Measurements from ENCODE around the gene HAND1. TPM values are rescaled to one million over a fixed set of nuclear protein-coding genes. Genes with fewer than 3 reads are reported as not detected.

Gene HAND1
- total RNA-seq, 1 experiment from 2014 or later: not detected

GRCh38 chr5:154486427-154486866 is 8.4 kb upstream of the HAND1 start:
- no peaks in the 10 kb centered on the region for H3K4me1 Mint-ChIP-seq (ENCODE audit: insufficient read depth, unreplicated experiment)
- no peaks in the 10 kb centered on the region for H3K36me3 Mint-ChIP-seq (ENCODE audit: insufficient read depth, unreplicated experiment)
- intact Hi-C loops (cut with micrococcal nuclease): no loop called here
- CTCF ChIA-PET: interaction anchor here (0.7 to 4.9 kb wide), 5 partner anchors 17 to 155 kb away, joined by 3 to 35 read pairs (median 10); no protein-coding TSS in a partner anchor
- DNase-seq (ENCODE audit: unreplicated experiment): no peak
- H3K9me3 Mint-ChIP-seq (ENCODE audit: unreplicated experiment): no peaks in the 10 kb centered on the region
- POLR2A ChIA-PET: interaction anchor here (0.9 kb wide), 2 partner anchors 27 to 323 kb away, joined by 3 to 4 read pairs; no protein-coding TSS in a partner anchor
- H3K27ac Mint-ChIP-seq (ENCODE audit: low read depth, unreplicated experiment): no peak overlapping the region
- BruUV-seq (replicated peaks): no TSS peak
- peaks cover 97% of the 10 kb centered on the region for H3K27me3 Mint-ChIP-seq (ENCODE audit: insufficient read depth, unreplicated experiment)
- no peak overlapping the region for H3K4me3 Mint-ChIP-seq (ENCODE audit: unreplicated experiment)
- TF ChIP-seq CTCF (IDR thresholded peaks at IDR 0.05; ENCODE audit: unreplicated experiment): no peak

- ChIA-PET POLR2A (interaction anchor here (0.9 kb wide), 2 partner anchors 28 to 323 kb away, joined by 3 to 4 read pairs; no protein-coding TSS in a partner anchor), CTCF (interaction anchor here (0.7 to 4.9 kb wide), 4 partner anchors 17 to 156 kb away, joined by 3 to 35 read pairs (median 16); no protein-coding TSS in a partner anchor)
- Mint-ChIP-seq H3K4me3 (ENCODE audit: unreplicated experiment) (no peak overlapping the region), H3K9me3 (ENCODE audit: unreplicated experiment) (no peaks in the 10 kb centered on the region), H3K4me1 (ENCODE audit: insufficient read depth, unreplicated experiment) (no peaks in the 10 kb centered on the region), H3K36me3 (ENCODE audit: insufficient read depth, unreplicated experiment) (no peaks in the 10 kb centered on the region), H3K27me3 (ENCODE audit: insufficient read depth, unreplicated experiment) (peaks cover 100% of the 10 kb centered on the region), H3K27ac (ENCODE audit: low read depth, unreplicated experiment) (no peak overlapping the region)
- TF ChIP-seq CTCF (IDR thresholded peaks at IDR 0.05; ENCODE audit: unreplicated experiment): no peak
- intact Hi-C loops (cut with micrococcal nuclease): no loop called here
- no peak for DNase-seq (ENCODE audit: unreplicated experiment)
- BruUV-seq (replicated peaks): no TSS peak
Observed at GRCh38 chr5:154485850-154486426, 7.9 kb upstream of the HAND1 start.

GRCh38 chr5:154485096-154485491 is 7.1 kb upstream of the HAND1 start:
- Mint-ChIP-seq H3K9me3 (ENCODE audit: unreplicated experiment) (no peaks in the 10 kb centered on the region), H3K27ac (ENCODE audit: low read depth, unreplicated experiment) (no peak overlapping the region), H3K4me1 (ENCODE audit: insufficient read depth, unreplicated experiment) (no peaks in the 10 kb centered on the region), H3K27me3 (ENCODE audit: insufficient read depth, unreplicated experiment) (peaks cover 100% of the 10 kb centered on the region), H3K36me3 (ENCODE audit: insufficient read depth, unreplicated experiment) (no peaks in the 10 kb centered on the region), H3K4me3 (ENCODE audit: unreplicated experiment) (no peak overlapping the region)
- ChIA-PET CTCF (interaction anchor here (0.6 to 4.9 kb wide), 10 partner anchors 13 to 937 kb away, joined by 3 to 35 read pairs (median 4); no protein-coding TSS in a partner anchor), POLR2A (no interaction called here)
- TF ChIP-seq CTCF (IDR thresholded peaks at IDR 0.05; ENCODE audit: unreplicated experiment): no peak
- intact Hi-C loops (cut with micrococcal nuclease): no loop called here
- no TSS peak for BruUV-seq (replicated peaks)
- DNase-seq (ENCODE audit: unreplicated experiment): no peak

GRCh38 chr5:154484393-154485095 is 6.5 kb upstream of the HAND1 start:
- Mint-ChIP-seq H3K27ac (ENCODE audit: low read depth, unreplicated experiment) (no peak overlapping the region), H3K27me3 (ENCODE audit: insufficient read depth, unreplicated experiment) (peaks cover 100% of the 10 kb centered on the region), H3K4me1 (ENCODE audit: insufficient read depth, unreplicated experiment) (peaks cover 2% of the 10 kb centered on the region), H3K9me3 (ENCODE audit: unreplicated experiment) (no peaks in the 10 kb centered on the region), H3K36me3 (ENCODE audit: insufficient read depth, unreplicated experiment) (no peaks in the 10 kb centered on the region), H3K4me3 (ENCODE audit: unreplicated experiment) (no peak overlapping the region)
- ChIA-PET CTCF (interaction anchor here (0.6 to 4.9 kb wide), 12 partner anchors 10 to 938 kb away, joined by 3 to 35 read pairs (median 4); no protein-coding TSS in a partner anchor), POLR2A (interaction anchor here (0.6 kb wide), 1 partner anchor 12 kb away, joined by 3 read pairs; no protein-coding TSS in a partner anchor)
- intact Hi-C loops (cut with micrococcal nuclease): no loop called here
- DNase-seq (ENCODE audit: unreplicated experiment): no peak
- no TSS peak for BruUV-seq (replicated peaks)
- TF ChIP-seq CTCF (IDR thresholded peaks at IDR 0.05; ENCODE audit: unreplicated experiment): no peak

All from MCF 10A (cell line).